Measurements from ENCODE around the gene ZMYND10.
A peak's percentile ranks its signal among the peaks of the same experiment; 100 is the strongest.

- peak in 4 of 5 experiments; percentile 16 to 38 (median 21) for TF ChIP-seq CTCF (IDR thresholded peaks at IDR 0.05 in 4 of 5, conservative IDR thresholded peaks at IDR 0.05 in 1 of 5)
- peak; percentile 44 to 55 for TF ChIP-seq POLR2A (IDR thresholded peaks at IDR 0.05)
These were observed 42.3 kb downstream of the ZMYND10 start, which contains the start of gene HYAL1 for GRCh38 chr3:50303013-50303815.

All from gastrocnemius medialis (tissue), 4 donors.